Activated B cell treated with CpG ODN at 0.5 μM for 24 hours (primary cell): Measurements from ENCODE around the gene AUNIP. TPM values are rescaled to one million over a fixed set of nuclear protein-coding genes. Genes with fewer than 3 reads are reported as not detected.

ENCODE experiments used
- ATAC-seq: fragments of 200-7000 bp; cut with Tn5 transposase; one replicate; pipeline ENCODE4 v1.10.0; 2021; ENCODE audit warnings: low read depth, mild to moderate bottlenecking, moderate library complexity
- CTCF ChIA-PET: fragments of 350-600 bp; sonication (Branson Sonifier 250); formaldehyde crosslinking; loops from one replicate; lab custom pipeline; 2021; ENCODE audit warnings: antibody characterized with exemption; lab: Charles Lee
- POLR2A ChIA-PET: fragments of 350-600 bp; sonication (Branson Sonifier 250); formaldehyde crosslinking; loops from one replicate; lab custom pipeline; 2021; ENCODE audit warnings: antibody characterized with exemption; lab: Charles Lee
- DNase-seq: peaks from one replicate; pipeline ENCODE4 v3.0.0; 2022
- H3K27ac Mint-ChIP-seq: one replicate; pipeline ENCODE4 v1.8.0; 2020; ENCODE audit warnings: mixed read lengths
- H3K27me3 Mint-ChIP-seq: one replicate; pipeline ENCODE4 v1.8.0; 2021; ENCODE audit warnings: mixed read lengths
- H3K36me3 Mint-ChIP-seq: one replicate; pipeline ENCODE4 v1.8.0; 2021; ENCODE audit warnings: low read depth, mixed read lengths
- H3K4me1 Mint-ChIP-seq: one replicate; pipeline ENCODE4 v1.8.0; 2021; ENCODE audit warnings: mixed read lengths
- H3K4me3 Mint-ChIP-seq: one replicate; pipeline ENCODE4 v1.8.0; 2020; ENCODE audit warnings: mild to moderate bottlenecking, mixed read lengths
- H3K9me3 Mint-ChIP-seq: one replicate; pipeline ENCODE4 v1.8.0; 2020; ENCODE audit warnings: mixed read lengths
- CTCF ChIP-seq: fragments of 200-600 bp; IDR thresholded peaks from one replicate; pipeline ENCODE4 v1.8.0; 2022; ENCODE audit warnings: antibody characterized with exemption, mild to moderate bottlenecking
- intact Hi-C: fragments of 100-400 bp; cut with micrococcal nuclease; formaldehyde crosslinking; loops from one replicate; pipeline ENCODE4 v1.15.1; 2024
- total RNA-seq: library from RNA; stranded (reverse); gene quantifications from 2 replicates; pipeline ENCODE4 v1.2.3, GENCODE V29; 2022

Gene AUNIP
- total RNA-seq, 1 donor from 2014 or later, result 0.42 TPM

GRCh38 chr1:25856856-25857255 is 2.4 kb downstream of the AUNIP start:
- Mint-ChIP-seq H3K4me3 (no peak overlapping the region), H3K36me3 (peaks cover 3% of the 10 kb centered on the region), H3K27ac (no peak overlapping the region), H3K4me1 (peaks cover 28% of the 10 kb centered on the region), H3K27me3 (no peaks in the 10 kb centered on the region), H3K9me3 (no peaks in the 10 kb centered on the region)
- CTCF ChIA-PET, result no interaction called here
- no peak for DNase-seq
- TF ChIP-seq CTCF, result no peak
- intact Hi-C loops, result no loop called here
- ATAC-seq, result no peak
- POLR2A ChIA-PET, result no interaction called here

DNA sequence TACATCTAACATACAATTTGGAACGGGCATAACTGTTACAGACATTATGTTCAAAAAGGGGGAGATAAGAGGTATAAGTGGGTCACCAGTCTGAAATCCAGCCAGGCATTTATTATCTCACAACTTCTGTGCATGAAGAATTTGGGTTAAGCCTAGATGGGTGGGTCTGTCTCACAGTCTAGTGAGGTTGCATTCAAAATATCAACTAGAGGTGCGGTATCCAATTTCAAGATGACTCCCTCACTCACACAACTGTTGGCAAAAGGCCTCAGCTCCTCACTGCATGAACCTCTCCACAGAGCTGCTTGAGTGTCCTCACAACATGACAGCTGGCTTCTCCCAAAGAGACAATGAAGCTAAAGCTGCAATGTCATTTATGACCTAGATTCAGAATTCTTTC is 4.7 kb downstream of the AUNIP start:
- ATAC-seq (no peak), DNase-seq (no peak)
- Mint-ChIP-seq H3K27ac (no peak overlapping the region), H3K4me3 (no peak overlapping the region), H3K4me1 (peaks cover 11% of the 10 kb centered on the region), H3K9me3 (peaks cover 2% of the 10 kb centered on the region), H3K27me3 (no peaks in the 10 kb centered on the region), H3K36me3 (peaks cover 1% of the 10 kb centered on the region)
- POLR2A ChIA-PET, result no interaction called here
- CTCF ChIA-PET, result no interaction called here
- TF ChIP-seq CTCF, result no peak
- intact Hi-C loops, result no loop called here

DNA sequence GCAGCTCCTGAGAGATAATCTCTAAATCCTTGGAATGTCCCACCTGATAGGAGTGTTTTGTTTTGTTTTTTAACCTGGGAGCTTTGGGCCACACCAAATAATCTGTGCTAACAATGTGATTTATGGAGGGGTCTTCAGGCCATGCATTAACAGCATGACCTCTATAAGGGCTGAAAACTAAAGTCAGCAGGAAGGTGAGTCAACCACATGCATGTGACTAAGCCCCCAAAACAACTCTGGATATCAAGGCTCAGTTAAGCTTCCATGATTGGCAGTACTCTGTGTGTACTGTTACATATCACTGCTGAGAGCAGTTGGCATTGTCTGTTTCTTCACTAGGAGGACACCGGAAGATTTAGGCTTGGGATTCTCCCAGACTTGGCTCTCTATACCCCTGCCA is 10.7 kb downstream of the AUNIP start:
- no peak overlapping the region for H3K4me3 Mint-ChIP-seq
- no peak for TF ChIP-seq CTCF
- H3K4me1 Mint-ChIP-seq, result peaks cover 5% of the 10 kb centered on the region
- no peaks in the 10 kb centered on the region for H3K36me3 Mint-ChIP-seq
- ChIA-PET CTCF (no interaction called here), POLR2A (no interaction called here)
- ATAC-seq (no peak), DNase-seq (no peak)
- no peak overlapping the region for H3K27ac Mint-ChIP-seq
- H3K27me3 Mint-ChIP-seq, result no peaks in the 10 kb centered on the region
- intact Hi-C loops, result no loop called here
- H3K9me3 Mint-ChIP-seq, result peaks cover 2% of the 10 kb centered on the region

DNA sequence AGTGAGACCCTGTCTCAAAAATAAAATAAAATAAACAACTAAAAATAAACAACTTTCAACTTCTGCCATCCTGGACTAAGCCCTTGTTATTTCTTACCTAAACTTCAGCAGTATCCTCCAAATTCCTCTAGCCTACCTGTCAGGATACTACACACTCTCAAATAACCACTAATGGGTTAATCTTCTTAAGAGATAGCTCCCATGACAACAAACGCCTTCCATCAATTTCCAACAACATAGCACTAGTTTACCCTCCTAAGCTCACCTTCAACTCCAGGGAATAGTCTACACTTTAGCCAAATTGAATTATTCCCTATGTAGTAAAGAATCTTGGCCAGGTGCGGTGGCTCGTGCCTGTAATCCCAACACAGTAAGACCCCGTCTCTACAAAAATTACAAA is 11.3 kb downstream of the AUNIP start:
- ChIA-PET POLR2A (no interaction called here), CTCF (no interaction called here)
- Mint-ChIP-seq H3K4me1 (peaks cover 5% of the 10 kb centered on the region), H3K36me3 (no peaks in the 10 kb centered on the region), H3K27ac (no peak overlapping the region), H3K9me3 (peaks cover 2% of the 10 kb centered on the region), H3K4me3 (no peak overlapping the region), H3K27me3 (no peaks in the 10 kb centered on the region)
- no peak for ATAC-seq
- no peak for DNase-seq
- intact Hi-C loops, result no loop called here
- TF ChIP-seq CTCF, result no peak

GRCh38 chr1:25845664-25846063 is 13.6 kb downstream of the AUNIP start:
- TF ChIP-seq CTCF, result no peak

More at GRCh38 chr1:25845664-25846063, 13.6 kb downstream of the AUNIP start:
- CTCF ChIA-PET, result no interaction called here
- no peak overlapping the region for H3K27ac Mint-ChIP-seq
- no peaks in the 10 kb centered on the region for H3K27me3 Mint-ChIP-seq
- H3K36me3 Mint-ChIP-seq, result no peaks in the 10 kb centered on the region
- ATAC-seq (no peak), DNase-seq (no peak)
- peaks cover 5% of the 10 kb centered on the region for H3K4me1 Mint-ChIP-seq
- intact Hi-C loops, result no loop called here
- H3K4me3 Mint-ChIP-seq, result no peak overlapping the region
- POLR2A ChIA-PET, result interaction anchor here (0.6 kb wide), 2 partner anchors 24 to 57 kb away, joined by 3 to 6 read pairs; no protein-coding TSS in a partner anchor
- no peaks in the 10 kb centered on the region for H3K9me3 Mint-ChIP-seq
